ENCODE results near the gene TXN2. TPM values are rescaled to one million over a fixed set of nuclear protein-coding genes. Genes with fewer than 3 reads are reported as not detected.
A peak's percentile ranks its signal among the peaks of the same experiment; 100 is the strongest.

TXN2 gene
- total RNA-seq, 2 experiments from 2014 or later: 108 to 113 TPM

DNA sequence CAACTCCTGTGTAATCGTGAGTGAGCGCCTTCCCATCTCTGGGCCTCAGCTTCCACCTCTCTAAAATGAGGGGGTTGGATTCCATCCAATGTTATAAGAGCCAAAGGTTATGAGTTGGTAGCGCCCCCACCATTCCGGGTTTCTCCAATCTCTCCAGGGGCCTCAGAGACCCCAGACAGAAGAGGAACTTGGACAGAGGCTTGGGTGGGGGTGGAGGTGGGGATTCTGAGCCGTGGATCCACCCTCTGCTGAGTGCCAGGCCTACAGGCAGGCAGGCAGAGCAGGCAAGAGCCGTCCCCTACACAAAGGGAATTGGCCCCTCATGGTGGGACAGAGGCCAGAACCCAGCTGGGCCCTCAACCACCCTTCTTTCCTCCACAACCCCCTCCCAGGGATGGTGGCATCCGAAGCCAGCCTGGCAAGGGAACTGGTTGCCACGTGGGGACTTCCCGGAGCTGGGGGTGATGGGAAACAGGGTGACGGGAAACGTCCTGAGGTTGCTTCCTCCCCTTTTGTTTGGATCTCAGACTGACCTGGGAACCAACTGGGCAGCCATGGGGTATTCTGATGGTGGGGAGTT is 31.8 kb downstream of the TXN2 start:
- intact Hi-C loops (cut with micrococcal nuclease): no loop called here
- peaks cover 1% of the 10 kb centered on the region for H3K36me3 Mint-ChIP-seq (ENCODE audit: low read depth)
- no peak overlapping the region for H3K4me3 Mint-ChIP-seq
- H3K4me1 Mint-ChIP-seq (ENCODE audit: low read depth): peaks cover 35% of the 10 kb centered on the region
- no peaks in the 10 kb centered on the region for H3K27me3 Mint-ChIP-seq (ENCODE audit: low read depth)
- no peaks in the 10 kb centered on the region for H3K9me3 Mint-ChIP-seq
- no peak overlapping the region for H3K27ac Mint-ChIP-seq
- CTCF ChIA-PET: interaction anchor here (0.8 kb wide), 1 partner anchor 24 kb away, joined by 3 read pairs; no protein-coding TSS in a partner anchor
- DNase-seq: no peak

GRCh38 chr22:36447632-36448031 is 33.8 kb downstream of the TXN2 start:
- Mint-ChIP-seq H3K36me3 (ENCODE audit: low read depth) (no peaks in the 10 kb centered on the region), H3K4me1 (ENCODE audit: low read depth) (peaks cover 26% of the 10 kb centered on the region), H3K4me3 (no peak overlapping the region), H3K27ac (no peak overlapping the region), H3K27me3 (ENCODE audit: low read depth) (no peaks in the 10 kb centered on the region), H3K9me3 (no peaks in the 10 kb centered on the region)
- CTCF ChIA-PET: no interaction called here
- intact Hi-C loops (cut with micrococcal nuclease): no loop called here
- DNase-seq: no peak

GRCh38 chr22:36445158-36445668 is 36.2 kb downstream of the TXN2 start:
- CTCF ChIA-PET: interaction anchor here (0.8 kb wide), 1 partner anchor 10 kb away, joined by 3 read pairs; no protein-coding TSS in a partner anchor
- DNase-seq: no peak
- no peak overlapping the region for H3K27ac Mint-ChIP-seq
- peaks cover 13% of the 10 kb centered on the region for H3K4me1 Mint-ChIP-seq (ENCODE audit: low read depth)
- no peaks in the 10 kb centered on the region for H3K27me3 Mint-ChIP-seq (ENCODE audit: low read depth)
- no peaks in the 10 kb centered on the region for H3K36me3 Mint-ChIP-seq (ENCODE audit: low read depth)
- H3K9me3 Mint-ChIP-seq: no peaks in the 10 kb centered on the region
- H3K4me3 Mint-ChIP-seq: no peak overlapping the region
- intact Hi-C loops (cut with micrococcal nuclease): no loop called here

DNA sequence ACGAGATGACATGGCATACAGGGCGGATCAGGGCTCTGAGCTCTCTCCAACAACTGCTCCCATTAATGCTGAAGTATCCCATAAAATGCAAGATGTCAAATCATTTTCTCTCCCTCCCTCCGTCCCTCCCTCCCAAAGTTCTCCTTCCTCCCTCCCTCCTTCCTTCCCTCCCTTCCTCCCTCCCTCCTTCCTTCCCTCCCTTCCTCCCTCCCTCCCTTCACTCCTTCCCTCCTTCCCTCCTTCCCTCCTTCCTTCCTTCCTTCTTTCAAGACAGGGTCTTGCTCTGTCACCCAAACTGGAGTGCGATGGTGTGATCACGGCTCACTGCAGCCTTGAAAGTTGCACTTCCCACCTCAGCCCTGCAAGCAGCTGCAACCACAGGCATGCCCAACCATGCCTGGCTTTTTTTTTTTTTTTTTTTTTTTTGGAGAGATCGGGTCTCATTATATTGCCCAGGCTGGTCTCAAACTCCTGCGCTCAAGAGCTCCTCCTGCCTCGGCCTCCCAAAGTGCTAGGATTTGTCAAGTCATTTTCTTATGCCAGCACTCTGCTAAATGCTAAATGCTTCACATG is 38.2 kb downstream of the TXN2 start:
- Mint-ChIP-seq H3K4me3 (no peak overlapping the region), H3K27ac (no peak overlapping the region), H3K4me1 (ENCODE audit: low read depth) (peaks cover 22% of the 10 kb centered on the region), H3K27me3 (ENCODE audit: low read depth) (no peaks in the 10 kb centered on the region), H3K36me3 (ENCODE audit: low read depth) (no peaks in the 10 kb centered on the region), H3K9me3 (no peaks in the 10 kb centered on the region)
- intact Hi-C loops (cut with micrococcal nuclease): no loop called here
- CTCF ChIA-PET: no interaction called here
- no peak for DNase-seq

DNA sequence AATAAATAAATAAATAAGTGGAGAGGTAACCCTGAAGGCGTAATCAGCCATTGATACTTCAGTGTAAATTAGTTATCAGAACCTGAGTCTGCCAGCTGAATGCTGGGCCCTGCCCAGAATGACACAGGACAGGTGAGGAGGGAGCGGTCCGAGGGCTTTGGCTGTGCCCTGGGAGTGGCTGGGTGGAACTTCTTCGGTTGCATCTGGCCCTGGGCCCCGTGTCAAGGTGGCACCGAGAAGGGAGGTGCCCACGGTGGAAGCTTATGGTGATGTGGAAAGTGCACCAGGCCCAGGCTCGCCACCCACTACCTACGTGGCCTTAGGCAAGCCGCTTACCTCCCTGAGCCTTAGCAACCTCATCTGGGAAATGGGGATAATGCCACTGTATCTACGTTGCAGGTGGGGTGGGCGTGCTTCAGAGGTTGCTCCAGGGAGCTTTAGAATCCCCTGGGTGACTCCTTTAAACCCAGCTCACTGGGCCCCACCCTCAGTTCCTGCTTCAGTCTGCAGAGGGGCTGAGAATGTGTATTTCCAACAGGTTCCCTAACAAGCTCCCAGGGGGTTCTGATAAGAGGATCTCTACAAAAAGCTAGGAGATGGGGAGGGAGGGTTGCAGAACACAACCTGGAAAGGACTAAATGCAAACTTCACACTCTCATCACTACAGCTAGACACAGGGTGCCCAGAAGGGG is 38.8 kb downstream of the TXN2 start:
- Mint-ChIP-seq H3K27me3 (ENCODE audit: low read depth) (no peaks in the 10 kb centered on the region), H3K9me3 (no peaks in the 10 kb centered on the region), H3K36me3 (ENCODE audit: low read depth) (no peaks in the 10 kb centered on the region), H3K27ac (no peak overlapping the region), H3K4me3 (no peak overlapping the region), H3K4me1 (ENCODE audit: low read depth) (peaks cover 24% of the 10 kb centered on the region)
- no peak for DNase-seq
- intact Hi-C loops (cut with micrococcal nuclease): no loop called here
- CTCF ChIA-PET: no interaction called here

- Mint-ChIP-seq H3K4me1 (ENCODE audit: low read depth) (peaks cover 37% of the 10 kb centered on the region), H3K4me3 (no peak overlapping the region), H3K9me3 (no peaks in the 10 kb centered on the region), H3K27ac (peak overlapping the region; percentile 11), H3K36me3 (ENCODE audit: low read depth) (no peaks in the 10 kb centered on the region), H3K27me3 (ENCODE audit: low read depth) (no peaks in the 10 kb centered on the region)
- no peak for DNase-seq
- intact Hi-C loops (cut with micrococcal nuclease): no loop called here
- CTCF ChIA-PET: no interaction called here
Observed at GRCh38 chr22:36440429-36441002, 40.9 kb downstream of the TXN2 start.

DNA sequence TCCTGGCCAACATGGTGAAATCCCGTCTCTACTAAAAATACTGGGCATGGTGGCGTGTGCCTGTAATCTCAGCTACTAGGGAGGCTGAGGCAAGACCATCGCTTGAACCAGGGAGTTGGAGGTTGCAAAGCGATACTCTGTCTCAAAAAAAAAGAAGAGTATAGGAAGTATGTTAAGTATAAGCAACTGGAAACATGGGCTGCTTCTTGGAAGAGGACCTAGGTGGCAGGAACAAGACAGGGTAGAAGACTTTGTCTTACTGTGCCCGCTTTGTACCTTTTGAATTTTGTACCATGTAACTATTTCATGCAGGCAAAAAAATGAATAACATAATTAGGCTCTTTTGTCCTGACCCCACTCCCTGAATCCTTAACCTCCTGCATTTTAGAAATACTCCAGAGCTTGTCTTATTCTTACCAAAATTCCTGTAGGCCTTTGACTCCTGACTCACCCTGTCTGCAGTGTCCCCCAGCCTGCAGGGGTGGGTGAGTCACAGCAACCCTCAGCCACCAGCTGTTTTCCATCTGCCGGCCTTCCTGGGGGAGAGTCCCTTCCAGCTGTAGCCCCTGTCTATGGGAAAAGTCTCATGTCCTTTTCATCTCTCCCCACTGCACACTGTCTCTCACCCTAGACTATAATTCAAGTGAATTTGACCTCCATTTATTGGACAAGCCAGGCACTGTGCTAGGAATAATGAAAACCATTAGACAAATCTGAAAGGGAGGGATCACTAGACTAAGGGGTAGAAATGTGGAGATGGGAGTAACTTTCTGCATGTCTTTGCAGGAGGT is 41.8 kb downstream of the TXN2 start:
- Mint-ChIP-seq H3K36me3 (ENCODE audit: low read depth) (no peaks in the 10 kb centered on the region), H3K4me1 (ENCODE audit: low read depth) (peaks cover 45% of the 10 kb centered on the region), H3K4me3 (no peak overlapping the region), H3K27me3 (ENCODE audit: low read depth) (no peaks in the 10 kb centered on the region), H3K9me3 (no peaks in the 10 kb centered on the region), H3K27ac (peak overlapping the region; percentile 23)
- CTCF ChIA-PET: no interaction called here
- intact Hi-C loops (cut with micrococcal nuclease): no loop called here
- DNase-seq: peak; percentile 53

DNA sequence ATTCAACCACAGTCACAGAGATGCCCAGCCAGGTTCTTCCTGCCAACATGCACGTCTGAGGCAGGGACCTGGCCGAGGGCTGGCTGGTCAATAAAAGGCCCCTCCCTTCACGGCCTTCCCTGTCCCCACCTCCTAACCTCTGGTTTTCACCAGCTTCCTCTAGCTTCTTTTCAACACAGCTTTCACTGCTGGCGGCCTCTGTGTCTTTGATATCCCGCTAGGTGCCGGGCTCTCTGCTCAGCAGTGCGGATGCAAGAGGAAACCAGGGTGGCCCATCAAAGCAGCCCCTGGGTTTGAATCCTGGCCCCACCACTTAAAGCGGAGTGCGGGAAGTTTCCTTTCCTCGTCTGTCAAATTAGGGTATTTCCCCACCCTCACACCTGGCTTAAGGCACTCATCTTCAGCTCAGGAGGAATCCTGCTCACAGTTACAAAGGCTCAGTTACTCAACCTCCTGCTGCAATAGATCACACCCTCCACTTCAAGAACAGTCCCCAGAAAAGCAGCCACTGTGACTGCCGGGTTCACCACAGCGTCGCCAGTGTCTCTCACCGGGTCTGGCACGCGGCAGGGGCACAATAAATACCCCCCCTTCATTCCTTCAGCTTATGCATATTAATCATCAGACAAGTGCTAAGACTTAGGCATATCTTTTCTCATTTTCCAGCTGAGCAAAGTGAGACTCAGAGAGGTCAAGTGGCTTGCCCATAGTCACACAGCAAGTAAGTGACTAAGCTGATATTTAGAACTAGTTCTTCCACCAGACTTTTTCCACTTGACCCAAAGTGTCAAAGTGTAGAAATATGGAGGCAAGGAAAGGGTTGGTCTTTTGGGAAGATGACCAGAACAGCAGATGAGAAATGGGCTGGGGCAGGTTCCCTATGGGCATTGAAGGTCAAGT is 45.7 kb downstream of the TXN2 start:
- H3K4me3 Mint-ChIP-seq: peak overlapping the region; percentile 49
- no peaks in the 10 kb centered on the region for H3K36me3 Mint-ChIP-seq (ENCODE audit: low read depth)
- H3K9me3 Mint-ChIP-seq: no peaks in the 10 kb centered on the region
- H3K4me1 Mint-ChIP-seq (ENCODE audit: low read depth): peaks cover 42% of the 10 kb centered on the region
- intact Hi-C loops (cut with micrococcal nuclease): loop anchor here (1.0 to 2.0 kb wide), 5 partner anchors 16 to 106 kb away; no protein-coding TSS in a partner anchor
- H3K27ac Mint-ChIP-seq: peak overlapping the region; percentile 85
- no peaks in the 10 kb centered on the region for H3K27me3 Mint-ChIP-seq (ENCODE audit: low read depth)
- DNase-seq: peak; percentile 86
- CTCF ChIA-PET: interaction anchor here (0.6 to 1.8 kb wide), 5 partner anchors 13 to 149 kb away, joined by 3 to 9 read pairs (median 3); no protein-coding TSS in a partner anchor

- CTCF ChIA-PET: no interaction called here
- peak overlapping the region; percentile 31 for H3K27ac Mint-ChIP-seq
- intact Hi-C loops (cut with micrococcal nuclease): loop anchor here (2.0 kb wide), 1 partner anchor 29 kb away; no protein-coding TSS in a partner anchor
- H3K4me1 Mint-ChIP-seq (ENCODE audit: low read depth): peaks cover 28% of the 10 kb centered on the region
- no peak for DNase-seq
- H3K4me3 Mint-ChIP-seq: no peak overlapping the region
- H3K9me3 Mint-ChIP-seq: no peaks in the 10 kb centered on the region
- no peaks in the 10 kb centered on the region for H3K27me3 Mint-ChIP-seq (ENCODE audit: low read depth)
- no peaks in the 10 kb centered on the region for H3K36me3 Mint-ChIP-seq (ENCODE audit: low read depth)
Observed at GRCh38 chr22:36433318-36434231, 47.9 kb downstream of the TXN2 start.

DNA sequence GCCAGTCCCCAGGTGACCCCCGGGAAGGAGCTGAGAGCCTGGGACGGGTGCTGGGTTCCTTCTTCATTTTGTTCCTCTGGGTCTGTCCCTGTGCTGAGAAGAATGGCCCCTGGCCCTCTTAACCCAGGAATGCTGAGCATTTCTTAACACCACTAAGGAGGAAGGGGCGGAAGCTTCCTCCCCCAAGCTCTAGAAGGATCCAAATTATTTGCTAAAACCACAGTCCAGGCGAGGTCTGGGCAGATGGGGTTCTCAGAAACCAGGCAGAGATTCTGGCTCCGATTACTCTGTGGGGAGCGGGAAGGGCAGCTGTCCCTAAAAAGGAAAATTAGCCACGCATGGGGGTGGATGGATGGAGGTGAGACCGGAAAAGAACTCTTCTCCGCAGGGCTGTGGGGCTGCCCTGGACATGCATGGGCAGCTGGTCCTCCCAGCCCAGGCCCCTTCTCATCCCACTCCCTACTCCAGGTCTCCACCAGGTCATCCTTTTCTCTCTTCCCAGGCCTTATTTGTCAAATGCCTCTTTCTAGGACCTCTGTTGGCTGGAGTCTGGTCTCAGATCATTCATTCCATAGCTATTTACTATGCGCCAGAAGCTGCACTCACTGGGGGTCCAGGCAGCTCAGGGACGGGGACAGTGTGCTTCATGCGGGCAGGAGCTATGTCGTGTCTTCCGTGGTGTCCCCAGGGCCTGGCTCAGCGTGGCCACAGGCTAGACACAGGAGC is 48.7 kb downstream of the TXN2 start:
- intact Hi-C loops (cut with micrococcal nuclease): no loop called here
- H3K4me1 Mint-ChIP-seq (ENCODE audit: low read depth): peaks cover 27% of the 10 kb centered on the region
- CTCF ChIA-PET: no interaction called here
- no peak overlapping the region for H3K27ac Mint-ChIP-seq
- H3K9me3 Mint-ChIP-seq: no peaks in the 10 kb centered on the region
- H3K27me3 Mint-ChIP-seq (ENCODE audit: low read depth): no peaks in the 10 kb centered on the region
- DNase-seq: no peak
- H3K36me3 Mint-ChIP-seq (ENCODE audit: low read depth): no peaks in the 10 kb centered on the region
- no peak overlapping the region for H3K4me3 Mint-ChIP-seq

Measured in activated naive CD4-positive, alpha-beta T cell treated with anti-CD3 and anti-CD28 coated beads for 36 hours (primary cell).